Muscle of back (tissue), 11 donors: Measurements from ENCODE around the gene PPP4R2. TPM values are rescaled to one million over a fixed set of nuclear protein-coding genes. Genes with fewer than 3 reads are reported as not detected.
A peak's percentile ranks its signal among the peaks of the same experiment; 100 is the strongest.

ENCODE experiments used
- DNase-seq, 3 donors: peaks; one replicate each; pipeline versions ENCODE4 v3.0.0 to v3.0.0-alpha.2; 2013
- polyA plus RNA-seq, 10 donors: library from polyadenylated mRNA; unstranded; fragments of 120-200 nt; gene quantifications; one replicate each; pipeline ENCODE4 v1.2.1, GENCODE V29; 2013; ENCODE audit not compliant: insufficient read length in 10 of 10

PPP4R2 gene
- polyA plus RNA-seq, 10 donors = 50.2 to 78.2 (median 60.1) TPM

DNA sequence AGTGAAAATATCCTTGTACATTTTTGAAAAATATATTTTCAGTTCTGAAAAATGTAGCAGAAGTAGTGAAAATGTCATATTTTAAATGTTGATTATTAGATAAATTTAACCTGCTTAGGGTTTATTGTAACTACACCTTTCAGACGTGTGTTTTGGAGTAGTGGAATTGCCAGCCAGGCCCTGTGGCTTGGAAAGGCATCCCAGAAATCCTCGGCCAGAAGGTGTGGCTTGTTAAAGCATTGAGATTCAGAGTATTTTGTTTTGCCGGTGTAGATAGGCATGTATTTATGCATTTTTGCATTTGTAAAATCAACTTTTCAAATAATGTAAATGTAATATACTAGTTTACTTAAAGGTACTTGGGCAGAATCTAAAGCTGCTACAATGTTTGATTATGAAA is 71.8 kb downstream of the PPP4R2 start:
- DNase-seq = no peak

- no peak for DNase-seq
These were observed 72.6 kb downstream of the PPP4R2 start for GRCh38 chr3:73069187-73069586.

GRCh38 chr3:73069775-73070444 is 73.3 kb downstream of the PPP4R2 start:
- no peak for DNase-seq

- DNase-seq = peak in 1 of 3 donors; percentile 79
These were observed 74.3 kb downstream of the PPP4R2 start for GRCh38 chr3:73070675-73071575.

- DNase-seq = no peak
These were observed 75.3 kb downstream of the PPP4R2 start for GRCh38 chr3:73071952-73072351.

- no peak for DNase-seq
These were observed 76.0 kb downstream of the PPP4R2 start for GRCh38 chr3:73072634-73073033.

- DNase-seq = no peak
These were observed 76.6 kb downstream of the PPP4R2 start for GRCh38 chr3:73073091-73073707.

GRCh38 chr3:73074781-73075180 is 78.2 kb downstream of the PPP4R2 start:
- DNase-seq = peak in 1 of 3 donors; percentile 9

GRCh38 chr3:73080216-73080966 is 83.8 kb downstream of the PPP4R2 start:
- DNase-seq = no peak

- DNase-seq = no peak
These were observed 84.5 kb downstream of the PPP4R2 start for GRCh38 chr3:73081140-73081539.

- no peak for DNase-seq
These were observed 87.6 kb downstream of the PPP4R2 start for GRCh38 chr3:73084170-73084569.

DNA sequence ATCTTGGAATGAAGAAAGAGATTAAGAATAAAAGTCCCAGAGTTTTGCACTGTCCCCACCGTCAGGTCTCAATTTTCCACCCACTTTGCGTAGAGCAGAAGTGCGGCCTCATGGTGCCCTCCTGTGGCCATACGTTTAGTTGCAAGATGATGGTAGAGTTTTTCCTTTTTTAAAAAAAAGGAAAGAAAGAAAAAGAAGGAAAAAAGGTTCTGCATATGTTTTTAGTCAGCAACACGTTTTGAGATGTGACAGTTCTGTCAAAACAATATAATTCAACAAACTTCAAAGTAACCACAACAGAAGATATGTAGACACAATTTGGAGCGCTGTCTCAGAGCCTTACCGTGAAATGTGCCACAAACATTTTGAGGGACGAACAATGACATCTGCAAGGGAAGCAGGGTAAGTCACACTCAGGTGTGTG is 89.5 kb downstream of the PPP4R2 start:
- DNase-seq = peak; percentile 36 to 74 (median 55)

GRCh38 chr3:73094129-73094528 is 97.5 kb downstream of the PPP4R2 start:
- no peak for DNase-seq

- no peak for DNase-seq
These were observed 98.3 kb downstream of the PPP4R2 start for GRCh38 chr3:73094951-73095350.

GRCh38 chr3:73096169-73096568 is 99.6 kb downstream of the PPP4R2 start:
- no peak for DNase-seq

- DNase-seq = no peak
These were observed 101.4 kb downstream of the PPP4R2 start for GRCh38 chr3:73098026-73098425.

DNA sequence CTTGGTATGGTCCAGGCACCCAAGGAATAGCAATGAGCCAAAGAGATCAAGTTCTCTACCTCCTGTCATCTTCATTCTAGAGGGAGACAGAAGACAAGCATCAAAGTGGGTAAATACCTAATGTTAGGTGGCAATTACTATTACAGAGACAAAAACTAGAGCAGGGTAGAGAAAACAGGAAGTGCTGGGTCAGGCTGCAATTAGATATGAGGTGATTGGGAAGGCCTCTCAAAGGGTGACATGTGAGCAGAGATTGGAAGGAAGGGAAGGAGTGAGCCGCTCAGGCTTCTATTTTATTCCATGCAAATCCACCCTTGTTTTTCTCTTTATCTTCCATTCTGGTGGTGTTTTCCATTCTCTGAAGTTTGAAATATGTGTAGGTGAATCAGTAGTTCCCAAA is 102.3 kb downstream of the PPP4R2 start:
- no peak for DNase-seq

DNA sequence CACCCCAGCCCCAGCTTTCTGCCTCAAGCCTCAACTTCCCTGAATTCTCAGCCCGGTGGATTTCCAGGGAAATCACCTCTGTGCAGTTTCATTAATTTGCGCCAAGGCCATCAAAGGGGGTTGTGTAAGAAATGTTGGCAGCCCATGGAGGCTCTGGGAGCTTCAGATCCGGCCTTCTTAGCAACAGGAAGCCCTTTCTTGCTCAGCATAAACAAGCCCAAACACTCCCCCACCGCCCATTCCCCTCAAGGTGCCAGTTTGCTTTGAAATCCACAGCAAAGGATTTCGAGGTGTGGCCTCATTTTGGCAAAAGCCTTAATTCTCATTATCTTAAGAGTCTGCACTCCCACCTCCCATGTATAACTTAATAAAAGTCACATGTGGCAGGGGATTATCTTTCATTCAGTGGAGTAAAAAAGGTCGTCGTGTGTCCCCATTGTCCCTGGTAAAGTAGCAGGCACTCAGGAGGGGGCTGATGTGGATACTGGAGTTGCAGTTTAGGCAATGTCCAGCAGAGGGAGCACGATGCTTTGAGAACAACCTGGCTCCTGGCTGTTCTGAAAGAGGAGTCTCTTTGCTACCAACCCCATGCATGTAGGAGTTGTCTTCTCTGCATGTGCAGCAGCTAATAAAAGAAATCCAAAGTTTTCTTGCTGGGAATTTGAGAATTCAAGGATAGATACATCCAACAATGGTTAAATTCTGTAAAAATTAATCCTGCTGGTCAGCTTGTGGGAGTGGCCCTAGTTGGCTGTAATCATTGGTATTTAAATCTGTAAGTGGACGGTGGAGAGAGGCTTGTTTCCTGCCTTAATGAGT is 104.3 kb downstream of the PPP4R2 start:
- peak; percentile 81 to 93 (median 88) for DNase-seq

DNA sequence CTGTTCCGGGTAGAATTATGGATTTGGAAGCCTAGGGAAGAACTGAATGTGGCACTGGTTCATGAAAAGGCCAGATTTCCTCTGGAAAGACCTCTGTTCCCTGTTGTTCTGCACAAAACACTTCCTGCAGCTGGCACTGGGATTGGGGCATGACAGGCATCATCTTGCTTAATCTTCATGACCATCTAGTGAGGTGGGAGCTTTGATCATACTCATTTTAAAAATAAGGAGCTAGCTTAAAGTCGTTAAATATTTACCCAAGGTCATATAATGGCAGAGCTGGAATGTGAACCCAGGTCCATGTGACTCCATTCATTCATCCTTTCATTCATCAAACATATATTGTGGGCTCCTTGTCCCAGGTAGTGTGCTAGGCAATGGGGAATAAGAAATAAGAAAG is 105.3 kb downstream of the PPP4R2 start:
- DNase-seq = no peak

DNA sequence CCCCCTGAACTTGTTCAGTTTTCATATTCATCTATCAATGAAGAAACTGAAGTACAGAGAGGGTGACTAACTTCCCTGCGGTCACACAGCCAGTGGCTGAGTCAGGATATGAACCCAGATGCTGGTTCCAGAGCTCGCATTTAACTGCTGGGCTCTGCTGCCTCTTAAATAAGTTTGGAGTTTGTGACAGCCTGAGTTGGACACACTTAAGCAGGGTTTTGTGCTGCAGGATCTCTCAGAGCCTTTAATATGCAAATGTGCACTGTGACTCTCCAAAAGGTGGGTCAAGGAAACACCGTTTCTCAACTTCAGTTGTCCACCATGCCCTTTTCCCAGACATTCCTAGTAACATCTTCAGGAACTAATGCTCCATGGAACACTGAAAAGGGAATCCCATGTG is 110.6 kb downstream of the PPP4R2 start:
- no peak for DNase-seq

- DNase-seq = peak in 2 of 3 donors; percentile 9 to 33
These were observed 111.1 kb downstream of the PPP4R2 start for GRCh38 chr3:73107676-73108187.
